ENCODE measurements around the gene CELSR1. TPM values are rescaled to one million over a fixed set of nuclear protein-coding genes. Genes with fewer than 3 reads are reported as not detected.
A peak's percentile ranks its signal among the peaks of the same experiment; 100 is the strongest.

CELSR1 gene
- total RNA-seq, 1 experiment from 2014 or later, result 30.7 TPM

GRCh38 chr22:46537946-46538813 lies 760 bp upstream of the CELSR1 start:
- peak; percentile 13; the same call in 1 of the 2 replicates for ATAC-seq
- POLR2A ChIA-PET, result no interaction called here
- Histone ChIP-seq H3K27ac (ENCODE audit: low read length) (peak overlapping the region; percentile 59), H3K4me3 (ENCODE audit: low read depth in 2 of 2, low read length in 2 of 2) (peak overlapping the region; percentile 54 to 67), H3K36me3 (ENCODE audit: control insufficient read depth, insufficient read depth, low read length) (no peaks in the 10 kb centered on the region), H3K9me3 (ENCODE audit: control insufficient read depth, insufficient read depth, low read depth, low read length) (no peaks in the 10 kb centered on the region), H3K27me3 (ENCODE audit: control insufficient read depth, insufficient read depth, low read length) (no peaks in the 10 kb centered on the region), H3K4me1 (ENCODE audit: control insufficient read depth, insufficient read depth, low read length) (peaks cover 15% of the 10 kb centered on the region)
- BruUV-seq (replicated peaks), result TSS peak; percentile 55
- CTCF ChIA-PET, result interaction anchor here (0.7 kb wide), 1 partner anchor 90 kb away, joined by 3 read pairs; no protein-coding TSS in a partner anchor
- DNase-seq (ENCODE audit: low read depth, low spot score), result no peak
- intact Hi-C loops (cut with micrococcal nuclease; ENCODE audit: unreplicated experiment) (no loop called here), in situ Hi-C loops (cut with HindIII; ENCODE audit: low pct_unique_long_range_greater_than_20kb, low sequenced_read_pairs) (no loop called here)
- TF ChIP-seq TCF7L2 (IDR thresholded peaks at IDR 0.05; ENCODE audit: low read depth, low read length), result no peak
- TF ChIP-seq SIN3A (IDR thresholded peaks at IDR 0.05; ENCODE audit: borderline replicate concordance, insufficient read depth, low read depth, low read length), result no peak
- no peak for TF ChIP-seq POLR2AphosphoS5 (IDR thresholded peaks at IDR 0.05; ENCODE audit: low read depth, low read length)
- TF ChIP-seq CTCF (IDR thresholded peaks at IDR 0.05), result peak; percentile 30
- no peak for TF ChIP-seq REST (IDR thresholded peaks at IDR 0.05; ENCODE audit: insufficient read depth in 1 of 2, low read depth in 2 of 2, low read length in 1 of 2)

GRCh38 chr22:46536537-46537224 lies 739 bp downstream of the CELSR1 start:
- Histone ChIP-seq H3K27me3 (ENCODE audit: control insufficient read depth, insufficient read depth, low read length) (no peaks in the 10 kb centered on the region), H3K4me3 (ENCODE audit: low read depth in 2 of 2, low read length in 2 of 2) (peak overlapping the region in 1 of 2 experiments; percentile 47; a peak in 2 of 4 replicates), H3K36me3 (ENCODE audit: control insufficient read depth, insufficient read depth, low read length) (no peaks in the 10 kb centered on the region), H3K4me1 (ENCODE audit: control insufficient read depth, insufficient read depth, low read length) (peaks cover 10% of the 10 kb centered on the region), H3K27ac (ENCODE audit: low read length) (no peak overlapping the region), H3K9me3 (ENCODE audit: control insufficient read depth, insufficient read depth, low read depth, low read length) (no peaks in the 10 kb centered on the region)
- POLR2A ChIA-PET, result no interaction called here
- CTCF ChIA-PET, result interaction anchor here (0.8 kb wide), 1 partner anchor 169 kb away, joined by 3 read pairs; no protein-coding TSS in a partner anchor
- ATAC-seq (no peak), DNase-seq (ENCODE audit: low read depth, low spot score) (no peak)
- BruUV-seq (replicated peaks), result no TSS peak
- intact Hi-C loops (cut with micrococcal nuclease; ENCODE audit: unreplicated experiment) (no loop called here), in situ Hi-C loops (cut with HindIII; ENCODE audit: low pct_unique_long_range_greater_than_20kb, low sequenced_read_pairs) (no loop called here)
- peak; percentile 18; the same call in 1 of the 2 replicates for TF ChIP-seq CTCF (IDR thresholded peaks at IDR 0.05)
- no peak for TF ChIP-seq REST (IDR thresholded peaks at IDR 0.05; ENCODE audit: insufficient read depth in 1 of 2, low read depth in 2 of 2, low read length in 1 of 2)
